Measurements from ENCODE around the gene FOXO6. TPM values are rescaled to one million over a fixed set of nuclear protein-coding genes. Genes with fewer than 3 reads are reported as not detected.

The FOXO6 gene
- total and polyA plus RNA-seq, 3 experiments from 2014 or later = 0.11 TPM; not detected in 2

GRCh38 chr1:41343790-41344699, 17.2 kb upstream of the FOXO6 start:
- no peaks in the 10 kb centered on the region for H3K36me3 ChIP-seq (ENCODE audit: insufficient read depth, low read length)
- no peak overlapping the region for H3K4me3 ChIP-seq (ENCODE audit: low read length)
- Mint-ChIP-seq H3K27ac (peak overlapping the region in 1 of 8 donors; percentile 63), H3K36me3 (peaks cover 0 to 5% (median 1%) of the 10 kb centered on the region in 3 donors), H3K4me1 (peaks cover 3 to 10% (median 4%) of the 10 kb centered on the region in 3 donors), H3K4me3 (no peak overlapping the region), H3K9me3 (peaks cover 4 to 12% (median 8%) of the 10 kb centered on the region in 5 donors), H3K27me3 (peaks cover 10 to 45% of the 10 kb centered on the region in 2 donors)
- H3K9me3 ChIP-seq (ENCODE audit: low read length) = no peaks in the 10 kb centered on the region
- no peak for DNase-seq
- ChIA-PET CTCF (no interaction called here), POLR2A (no interaction called here)
- no peaks in the 10 kb centered on the region for H3K4me1 ChIP-seq (ENCODE audit: insufficient read depth, low read length)
- no peaks in the 10 kb centered on the region for H3K27me3 ChIP-seq (ENCODE audit: insufficient read depth, low read length, poor library complexity, severe bottlenecking)
- H3K27ac ChIP-seq (ENCODE audit: low read depth, low read length) = no peak overlapping the region

GRCh38 chr1:41344708-41345159, 16.5 kb upstream of the FOXO6 start:
- Mint-ChIP-seq H3K36me3 (peaks cover 0 to 5% (median 1%) of the 10 kb centered on the region in 3 donors), H3K4me1 (peaks cover 3 to 10% (median 4%) of the 10 kb centered on the region in 3 donors), H3K27ac (peak overlapping the region in 1 of 8 donors; percentile 56), H3K4me3 (no peak overlapping the region), H3K27me3 (peaks cover 10 to 48% of the 10 kb centered on the region in 2 donors), H3K9me3 (peaks cover 0 to 7% (median 5%) of the 10 kb centered on the region in 5 donors)
- H3K27me3 ChIP-seq (ENCODE audit: insufficient read depth, low read length, poor library complexity, severe bottlenecking) = no peaks in the 10 kb centered on the region
- no peak overlapping the region for H3K27ac ChIP-seq (ENCODE audit: low read depth, low read length)
- H3K4me1 ChIP-seq (ENCODE audit: insufficient read depth, low read length) = no peaks in the 10 kb centered on the region
- no peaks in the 10 kb centered on the region for H3K9me3 ChIP-seq (ENCODE audit: low read length)
- no peak for DNase-seq
- POLR2A ChIA-PET = no interaction called here
- no peak overlapping the region for H3K4me3 ChIP-seq (ENCODE audit: low read length)
- H3K36me3 ChIP-seq (ENCODE audit: insufficient read depth, low read length) = no peaks in the 10 kb centered on the region
- CTCF ChIA-PET = no interaction called here

DNA sequence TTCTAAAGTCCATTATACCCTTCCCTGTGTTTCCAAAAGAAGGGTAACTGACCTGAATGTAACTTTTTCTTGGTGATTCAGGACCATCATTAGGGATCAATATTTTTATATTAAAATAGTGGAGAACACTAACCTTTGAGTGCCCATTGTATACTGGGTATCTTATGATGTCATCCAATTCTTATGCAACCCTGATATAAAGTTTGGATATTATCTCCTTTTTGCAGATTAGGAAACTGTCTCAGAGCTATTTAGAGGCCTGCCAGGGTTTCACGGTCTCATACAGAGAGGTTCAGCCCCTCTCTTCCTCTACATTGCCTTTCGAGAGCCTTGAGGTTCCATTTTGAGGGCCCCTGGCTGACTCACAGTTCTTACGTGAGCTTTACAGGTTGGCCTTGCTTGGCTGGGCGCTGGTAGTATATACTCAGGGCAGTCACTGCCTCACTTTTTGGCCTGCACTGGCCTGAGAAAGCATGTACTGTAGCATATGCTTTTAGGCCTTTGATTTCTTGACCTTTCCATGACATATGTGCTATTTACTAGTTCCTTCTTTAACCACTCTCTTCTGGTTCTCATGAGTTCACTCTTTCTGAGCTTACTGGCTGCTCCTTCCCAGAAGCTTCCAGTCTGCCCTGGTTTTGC, 15.7 kb upstream of the FOXO6 start:
- Histone ChIP-seq H3K4me3 (ENCODE audit: low read length) (no peak overlapping the region), H3K27me3 (ENCODE audit: insufficient read depth, low read length, poor library complexity, severe bottlenecking) (no peaks in the 10 kb centered on the region), H3K36me3 (ENCODE audit: insufficient read depth, low read length) (no peaks in the 10 kb centered on the region), H3K27ac (ENCODE audit: low read depth, low read length) (no peak overlapping the region), H3K9me3 (ENCODE audit: low read length) (no peaks in the 10 kb centered on the region), H3K4me1 (ENCODE audit: insufficient read depth, low read length) (no peaks in the 10 kb centered on the region)
- Mint-ChIP-seq H3K27me3 (peaks cover 14 to 49% of the 10 kb centered on the region in 2 donors), H3K27ac (no peak overlapping the region), H3K4me3 (no peak overlapping the region), H3K36me3 (peaks cover 0 to 1% (median 0%) of the 10 kb centered on the region in 3 donors), H3K4me1 (peaks cover 3 to 10% (median 4%) of the 10 kb centered on the region in 3 donors), H3K9me3 (peaks cover 0 to 3% (median 0%) of the 10 kb centered on the region in 5 donors)
- ChIA-PET CTCF (no interaction called here), POLR2A (no interaction called here)
- DNase-seq = no peak

DNA sequence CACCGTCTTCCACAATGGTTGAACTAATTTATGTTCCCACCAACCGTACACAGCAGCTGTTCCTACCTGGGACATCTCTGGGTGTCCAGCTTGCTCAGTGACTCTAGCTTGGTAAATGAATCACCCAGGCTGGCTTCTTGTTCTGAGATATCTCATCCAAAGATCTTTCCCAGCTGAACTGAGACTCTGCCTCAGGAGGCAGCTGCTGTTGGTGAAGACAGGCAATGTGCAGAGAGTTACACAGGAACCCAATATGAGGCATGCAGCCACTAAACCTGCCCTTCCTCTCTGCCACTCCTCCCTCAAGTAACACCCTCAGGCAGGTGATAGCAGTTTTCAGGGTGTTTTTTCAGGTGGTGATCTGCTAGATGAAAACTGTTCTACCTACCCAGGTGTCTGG, 14.0 kb upstream of the FOXO6 start:
- H3K4me1 Mint-ChIP-seq = peaks cover 3 to 10% (median 4%) of the 10 kb centered on the region in 3 donors
- POLR2A ChIA-PET = no interaction called here
- no peaks in the 10 kb centered on the region for H3K27me3 ChIP-seq (ENCODE audit: insufficient read depth, low read length, poor library complexity, severe bottlenecking)
- H3K36me3 ChIP-seq (ENCODE audit: insufficient read depth, low read length) = no peaks in the 10 kb centered on the region
- peaks cover 0 to 3% (median 0%) of the 10 kb centered on the region in 5 donors for H3K9me3 Mint-ChIP-seq
- H3K36me3 Mint-ChIP-seq = no peaks in the 10 kb centered on the region
- H3K27ac ChIP-seq (ENCODE audit: low read depth, low read length) = no peak overlapping the region
- no peak overlapping the region for H3K4me3 Mint-ChIP-seq
- CTCF ChIA-PET = no interaction called here
- no peak overlapping the region for H3K27ac Mint-ChIP-seq
- no peaks in the 10 kb centered on the region for H3K9me3 ChIP-seq (ENCODE audit: low read length)
- no peaks in the 10 kb centered on the region for H3K4me1 ChIP-seq (ENCODE audit: insufficient read depth, low read length)
- peaks cover 13 to 42% of the 10 kb centered on the region in 2 donors for H3K27me3 Mint-ChIP-seq
- DNase-seq = no peak
- no peak overlapping the region for H3K4me3 ChIP-seq (ENCODE audit: low read length)

- Histone ChIP-seq H3K4me3 (ENCODE audit: low read length) (no peak overlapping the region), H3K27ac (ENCODE audit: low read depth, low read length) (no peak overlapping the region), H3K36me3 (ENCODE audit: insufficient read depth, low read length) (no peaks in the 10 kb centered on the region), H3K9me3 (ENCODE audit: low read length) (no peaks in the 10 kb centered on the region), H3K4me1 (ENCODE audit: insufficient read depth, low read length) (no peaks in the 10 kb centered on the region), H3K27me3 (ENCODE audit: insufficient read depth, low read length, poor library complexity, severe bottlenecking) (no peaks in the 10 kb centered on the region)
- H3K4me3 Mint-ChIP-seq = no peak overlapping the region
- no peaks in the 10 kb centered on the region for H3K9me3 Mint-ChIP-seq
- ChIA-PET CTCF (no interaction called here), POLR2A (no interaction called here)
- H3K36me3 Mint-ChIP-seq = no peaks in the 10 kb centered on the region
- H3K27me3 Mint-ChIP-seq = peaks cover 9 to 37% of the 10 kb centered on the region in 2 donors
- no peak overlapping the region for H3K27ac Mint-ChIP-seq
- peaks cover 3 to 10% (median 4%) of the 10 kb centered on the region in 3 donors for H3K4me1 Mint-ChIP-seq
- DNase-seq = no peak
These were observed 12.8 kb upstream of the FOXO6 start for GRCh38 chr1:41348394-41348793.

DNA sequence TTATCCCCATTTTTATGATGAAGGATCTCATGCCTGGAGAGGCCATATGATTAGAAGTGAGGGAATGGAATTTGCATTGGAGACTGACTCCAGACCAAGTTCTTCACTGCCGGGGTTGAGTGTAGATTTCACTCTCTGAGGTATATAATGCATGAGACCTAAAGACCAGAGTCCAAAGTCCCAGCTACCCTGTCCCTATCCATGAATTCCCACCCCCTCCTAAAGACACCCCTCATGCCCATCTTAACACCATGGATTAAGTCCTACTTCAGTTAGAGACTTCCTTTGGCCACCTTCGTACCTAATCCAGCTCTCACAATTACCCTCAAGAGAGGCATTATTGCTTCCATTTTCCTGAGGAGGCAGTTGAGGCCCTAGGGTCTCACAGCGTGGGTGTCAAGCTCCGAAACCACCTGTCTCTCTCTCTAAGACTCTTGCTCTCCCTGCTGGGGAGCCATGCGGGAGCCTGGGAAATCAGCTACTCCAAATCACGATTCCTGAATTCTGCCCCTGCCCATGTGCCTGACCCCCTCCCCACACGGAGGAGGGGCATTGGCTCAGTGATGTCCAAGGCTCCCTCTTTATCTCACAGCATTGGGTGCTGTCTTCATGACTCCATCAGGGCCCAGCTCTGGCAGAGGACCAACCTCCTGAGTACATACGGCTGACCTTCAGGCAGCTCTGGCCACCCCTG, 11.7 kb upstream of the FOXO6 start:
- ChIA-PET POLR2A (no interaction called here), CTCF (no interaction called here)
- H3K4me1 ChIP-seq (ENCODE audit: insufficient read depth, low read length) = no peaks in the 10 kb centered on the region

GRCh38 chr1:41350055-41350378, 11.2 kb upstream of the FOXO6 start:
- Histone ChIP-seq H3K27me3 (ENCODE audit: insufficient read depth, low read length, poor library complexity, severe bottlenecking) (no peaks in the 10 kb centered on the region), H3K36me3 (ENCODE audit: insufficient read depth, low read length) (no peaks in the 10 kb centered on the region), H3K27ac (ENCODE audit: low read depth, low read length) (no peak overlapping the region), H3K9me3 (ENCODE audit: low read length) (no peaks in the 10 kb centered on the region), H3K4me1 (ENCODE audit: insufficient read depth, low read length) (no peaks in the 10 kb centered on the region), H3K4me3 (ENCODE audit: low read length) (no peak overlapping the region)
- Mint-ChIP-seq H3K27ac (no peak overlapping the region), H3K4me1 (no peaks in the 10 kb centered on the region), H3K9me3 (no peaks in the 10 kb centered on the region), H3K36me3 (no peaks in the 10 kb centered on the region), H3K27me3 (peaks cover 12 to 26% of the 10 kb centered on the region in 2 donors), H3K4me3 (no peak overlapping the region)
- DNase-seq = no peak
- POLR2A ChIA-PET = no interaction called here
- CTCF ChIA-PET = no interaction called here

More for the DNA sequence above, 11.7 kb upstream of the FOXO6 start:
- no peaks in the 10 kb centered on the region for H3K9me3 ChIP-seq (ENCODE audit: low read length)
- H3K36me3 ChIP-seq (ENCODE audit: insufficient read depth, low read length) = no peaks in the 10 kb centered on the region
- Mint-ChIP-seq H3K4me1 (peaks cover under 1 to 3% (median under 1%) of the 10 kb centered on the region in 3 donors), H3K4me3 (no peak overlapping the region), H3K27me3 (peaks cover 12 to 28% of the 10 kb centered on the region in 2 donors), H3K36me3 (no peaks in the 10 kb centered on the region), H3K27ac (no peak overlapping the region), H3K9me3 (no peaks in the 10 kb centered on the region)
- H3K4me3 ChIP-seq (ENCODE audit: low read length) = no peak overlapping the region
- no peak for DNase-seq
- no peak overlapping the region for H3K27ac ChIP-seq (ENCODE audit: low read depth, low read length)
- H3K27me3 ChIP-seq (ENCODE audit: insufficient read depth, low read length, poor library complexity, severe bottlenecking) = no peaks in the 10 kb centered on the region

Measured in CD8-positive, alpha-beta memory T cell (primary cell).